H9 (cell line): ENCODE data around the gene LGMN. TPM values are rescaled to one million over a fixed set of nuclear protein-coding genes. Genes with fewer than 3 reads are reported as not detected.
A peak's percentile ranks its signal among the peaks of the same experiment; 100 is the strongest.

ENCODE experiments used
- DNase-seq: peaks from one replicate; pipeline ENCODE4 v3.0.0-alpha.2; 2017
- H2AFZ ChIP-seq: one replicate; pipeline ENCODE4 v1.6.1; 2013; ENCODE audit warnings: mild to moderate bottlenecking, low read length, control low read depth, moderate library complexity
- H2AK5ac ChIP-seq: 2 replicates; pipeline ENCODE4 v1.6.1; 2013; ENCODE audit warnings: low read length, control low read depth, mixed read lengths; ENCODE audit not compliant: insufficient read length
- H2BK120ac ChIP-seq: one replicate; pipeline ENCODE4 v1.6.1; 2013; ENCODE audit warnings: low read depth, mild to moderate bottlenecking, low read length, control low read depth, inconsistent platforms; ENCODE audit not compliant: poor library complexity, severe bottlenecking
- H2BK12ac ChIP-seq: 2 replicates; pipeline ENCODE4 v1.6.1; 2013; ENCODE audit warnings: low read length, control low read depth, mixed read lengths, low read depth; ENCODE audit not compliant: insufficient read length
- H2BK15ac ChIP-seq: 2 replicates; pipeline ENCODE4 v1.6.1; 2013; ENCODE audit warnings: low read depth, low read length, control low read depth
- H2BK20ac ChIP-seq: one replicate; pipeline ENCODE4 v1.6.1; 2013; ENCODE audit warnings: low read depth, mild to moderate bottlenecking, low read length, control low read depth, inconsistent platforms; ENCODE audit not compliant: poor library complexity, severe bottlenecking
- H2BK5ac ChIP-seq: 2 replicates; pipeline ENCODE4 v1.6.1; 2013; ENCODE audit warnings: low read length, control low read depth, mixed read lengths; ENCODE audit not compliant: insufficient read length
- H3K14ac ChIP-seq: 2 replicates; pipeline ENCODE4 v1.6.1; 2013; ENCODE audit warnings: low read length, control low read depth; ENCODE audit not compliant: insufficient read depth
- H3K18ac ChIP-seq: 2 replicates; pipeline ENCODE4 v1.6.1; 2013; ENCODE audit warnings: low read depth, mild to moderate bottlenecking, mixed read lengths, low read length, control low read depth; ENCODE audit not compliant: insufficient read length
- H3K23ac ChIP-seq: 2 replicates; pipeline ENCODE4 v1.6.1; 2013; ENCODE audit warnings: low read length, control low read depth, mixed read lengths, low read depth; ENCODE audit not compliant: insufficient read length
- H3K23me2 ChIP-seq: 2 replicates; pipeline ENCODE4 v1.6.1; 2013; ENCODE audit warnings: low read depth, mild to moderate bottlenecking, mixed read lengths, low read length, control low read depth; ENCODE audit not compliant: insufficient read length, poor library complexity, severe bottlenecking
- H3K27ac ChIP-seq: 2 replicates; pipeline ENCODE4 v1.5.1; 2013; ENCODE audit warnings: low read length, control low read depth, mixed read lengths, low read depth; ENCODE audit not compliant: insufficient read length
- H3K27me3 ChIP-seq: 2 replicates; pipeline ENCODE4 v1.6.1; 2013; ENCODE audit warnings: low read length, control low read depth, inconsistent platforms; ENCODE audit not compliant: insufficient read depth
- H3K4ac ChIP-seq: 2 replicates; pipeline ENCODE4 v1.6.1; 2013; ENCODE audit warnings: low read depth, mild to moderate bottlenecking, control low read depth, inconsistent platforms, low read length, moderate library complexity
- H3K4me1 ChIP-seq: 2 replicates; pipeline ENCODE4 v1.6.1; 2013; ENCODE audit warnings: low read length, control low read depth, inconsistent platforms; ENCODE audit not compliant: insufficient read depth
- H3K4me2 ChIP-seq: 2 replicates; pipeline ENCODE4 v1.6.1; 2013; ENCODE audit warnings: low read length, control low read depth, mixed read lengths; ENCODE audit not compliant: insufficient read length, insufficient read depth
- H3K56ac ChIP-seq: 2 replicates; pipeline ENCODE4 v1.6.1; 2013; ENCODE audit warnings: low read depth, mild to moderate bottlenecking, mixed read lengths, low read length, control low read depth; ENCODE audit not compliant: insufficient read length
- H3K79me1 ChIP-seq: 2 replicates; pipeline ENCODE4 v1.6.1; 2013; ENCODE audit warnings: low read depth, mild to moderate bottlenecking, moderate library complexity, low read length, control low read depth, inconsistent platforms; ENCODE audit not compliant: insufficient read depth, poor library complexity, severe bottlenecking
- H3K79me2 ChIP-seq: 2 replicates; pipeline ENCODE4 v1.6.1; 2013; ENCODE audit warnings: low read length, control low read depth, inconsistent platforms; ENCODE audit not compliant: insufficient read depth
- H3K9ac ChIP-seq: 2 replicates; pipeline ENCODE4 v1.6.1; 2013; ENCODE audit warnings: low read length, control low read depth, mixed read lengths; ENCODE audit not compliant: insufficient read length; ENCODE audit errors: extremely low read depth
- H3K9me3 ChIP-seq: one replicate; pipeline ENCODE4 v1.6.1; 2013; ENCODE audit warnings: low read depth, low read length, inconsistent platforms; ENCODE audit not compliant: control insufficient read depth
- H3T11ph ChIP-seq: one replicate; pipeline ENCODE4 v1.6.1; 2013; ENCODE audit warnings: mild to moderate bottlenecking, low read length, control low read depth, inconsistent platforms
- H4K20me1 ChIP-seq: one replicate; pipeline ENCODE4 v1.6.1; 2013; ENCODE audit not compliant: control insufficient read depth, insufficient read length, insufficient read depth
- H4K5ac ChIP-seq: 2 replicates; pipeline ENCODE4 v1.6.1; 2013; ENCODE audit warnings: low read depth, mild to moderate bottlenecking, mixed read lengths, low read length, control low read depth; ENCODE audit not compliant: insufficient read length
- H4K8ac ChIP-seq: replicated peaks from 2 replicates; pipeline ENCODE4 v1.6.1; 2013; ENCODE audit warnings: low read length, control low read depth, mixed read lengths, low read depth; ENCODE audit not compliant: insufficient read length
- H4K91ac ChIP-seq: 2 replicates; pipeline ENCODE4 v1.6.1; 2013; ENCODE audit warnings: low read depth, mild to moderate bottlenecking, moderate library complexity, mixed read lengths, low read length, control low read depth; ENCODE audit not compliant: insufficient read length
- H3K27ac Mint-ChIP-seq, 3 experiments: 2 replicates in 2 of 3; 3 replicates in 1 of 3; pipeline ENCODE4 v1.8.0; 2020 to 2021; ENCODE audit warnings: mixed read lengths in 3 of 3, mild to moderate bottlenecking in 1 of 3, moderate library complexity in 1 of 3
- H3K27me3 Mint-ChIP-seq: 2 replicates; pipeline ENCODE4 v1.8.0; 2021; ENCODE audit warnings: low read depth, mild to moderate bottlenecking, moderate library complexity, mixed read lengths
- H3K36me3 Mint-ChIP-seq, 3 experiments: 2 replicates in 2 of 3; 3 replicates in 1 of 3; pipeline ENCODE4 v1.8.0; 2020 to 2021; ENCODE audit warnings: low read depth in 3 of 3, mixed read lengths in 3 of 3; ENCODE audit not compliant: insufficient read depth in 1 of 3
- H3K4me1 Mint-ChIP-seq, 2 experiments: 2 replicates each; pipeline ENCODE4 v1.8.0; 2020; ENCODE audit warnings: mixed read lengths in 2 of 2
- H3K4me3 Mint-ChIP-seq, 2 experiments: 2 replicates in 1 of 2; 3 replicates in 1 of 2; pipeline ENCODE4 v1.8.0; 2020 to 2021; ENCODE audit warnings: mild to moderate bottlenecking in 2 of 2, mixed read lengths in 2 of 2, moderate library complexity in 1 of 2
- H3K9me3 Mint-ChIP-seq, 2 experiments: 2 replicates in 1 of 2; 3 replicates in 1 of 2; pipeline ENCODE4 v1.8.0; 2020; ENCODE audit warnings: mild to moderate bottlenecking in 2 of 2, mixed read lengths in 2 of 2, moderate library complexity in 1 of 2
- CTCF ChIP-seq: fragments of 200-600 bp; sonication (generic); conservative IDR thresholded peaks from 3 replicates; pipeline ENCODE4 v1.8.0; 2021; ENCODE audit warnings: antibody characterized with exemption, mild to moderate bottlenecking
- WGBS: extraction: QIAGEN DNeasy Blood & Tissue Kit; methylation state at CpG from one replicate; pipeline ENCODE4 v1.1.7; 2013; ENCODE audit warnings: missing lambda C conversion rate, low lambda C conversion rate, mixed read lengths; ENCODE audit not compliant: insufficient read length; ENCODE audit errors: extremely low coverage; 5-methylcytosine and 5-hydroxymethylcytosine counted together
- total RNA-seq: library from RNA; stranded (reverse); gene quantifications from 2 replicates; pipeline ENCODE4 v1.2.1, GENCODE V29; 2021

The LGMN gene
- total RNA-seq, 1 experiment from 2014 or later: 55.3 TPM

DNA sequence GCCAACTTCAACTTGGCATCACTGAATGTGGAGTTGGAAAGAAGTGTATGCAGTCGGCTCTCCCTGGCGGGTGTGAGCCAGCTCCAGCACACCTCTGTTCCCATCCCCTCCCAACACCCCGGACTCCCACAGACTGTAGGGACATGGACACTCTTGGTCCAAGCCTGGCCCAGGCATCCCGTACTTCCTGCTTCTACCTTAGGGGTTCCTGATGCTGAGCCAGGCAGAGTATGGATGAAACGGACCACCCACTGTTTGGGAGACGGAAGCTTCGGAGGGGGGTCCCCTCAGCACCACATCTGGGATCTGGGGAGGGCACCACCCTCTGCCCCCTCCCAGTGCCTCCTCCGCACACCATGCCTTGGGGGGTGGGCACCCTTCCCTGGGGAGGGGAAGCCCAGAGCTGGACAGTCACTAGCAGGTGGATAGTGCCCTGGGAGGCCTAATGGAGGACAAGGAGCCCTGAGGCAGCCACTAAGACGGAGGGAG lies 62.0 kb downstream of the LGMN start:
- no peak overlapping the region for H3K9ac ChIP-seq

More for the DNA sequence above, 62.0 kb downstream of the LGMN start:
- no peaks in the 10 kb centered on the region for H4K20me1 ChIP-seq
- H4K8ac ChIP-seq: no peak overlapping the region
- H3K79me1 ChIP-seq: no peaks in the 10 kb centered on the region
- H4K91ac ChIP-seq: no peak overlapping the region
- Mint-ChIP-seq H3K4me1 (peaks cover 0 to 2% of the 10 kb centered on the region in 2 experiments; a peak in 1 of 4 replicates), H3K27me3 (peaks cover 32% of the 10 kb centered on the region), H3K4me3 (0 out of 5 replicates have a peak overlapping the region, but pooled peaks of 1 of the 2 experiments have one; percentile 70), H3K27ac (no peak overlapping the region), H3K36me3 (no peaks in the 10 kb centered on the region), H3K9me3 (no peaks in the 10 kb centered on the region)
- H3K4ac ChIP-seq: no peak overlapping the region
- no peak overlapping the region for H2AK5ac ChIP-seq
- no peak overlapping the region for H3K56ac ChIP-seq
- no peak overlapping the region for H2BK12ac ChIP-seq
- no peaks in the 10 kb centered on the region for H3K9me3 ChIP-seq
- H2BK5ac ChIP-seq: no peak overlapping the region
- peaks cover 9% of the 10 kb centered on the region for H3K23me2 ChIP-seq
- no peaks in the 10 kb centered on the region for H3K4me1 ChIP-seq
- H3K14ac ChIP-seq: no peak overlapping the region
- no peak overlapping the region for H2AFZ ChIP-seq
- no peak overlapping the region for H4K5ac ChIP-seq
- no CpG with 5 or more reads among the region's 9 CpGs for WGBS
- H2BK20ac ChIP-seq: no peak overlapping the region
- no peak overlapping the region for H2BK120ac ChIP-seq
- peaks cover 11% of the 10 kb centered on the region; the same call in 1 of the 2 replicates for H3K27me3 ChIP-seq
- H3K18ac ChIP-seq: no peak overlapping the region
- H3K4me2 ChIP-seq: no peak overlapping the region
- H3K23ac ChIP-seq: no peak overlapping the region
- H2BK15ac ChIP-seq: no peak overlapping the region
- H3T11ph ChIP-seq: no peak overlapping the region
- no peak for DNase-seq
- TF ChIP-seq CTCF: no peak
- H3K27ac ChIP-seq: no peak overlapping the region
- H3K79me2 ChIP-seq: no peaks in the 10 kb centered on the region
